ENCODE results near the gene DNAH8.
"Not testable (repeated sequence)": the region's sequence is repeated elsewhere in the genome, so short reads cannot be mapped to it uniquely, and the experiment has no call there.

DNAH8 gene

DNA sequence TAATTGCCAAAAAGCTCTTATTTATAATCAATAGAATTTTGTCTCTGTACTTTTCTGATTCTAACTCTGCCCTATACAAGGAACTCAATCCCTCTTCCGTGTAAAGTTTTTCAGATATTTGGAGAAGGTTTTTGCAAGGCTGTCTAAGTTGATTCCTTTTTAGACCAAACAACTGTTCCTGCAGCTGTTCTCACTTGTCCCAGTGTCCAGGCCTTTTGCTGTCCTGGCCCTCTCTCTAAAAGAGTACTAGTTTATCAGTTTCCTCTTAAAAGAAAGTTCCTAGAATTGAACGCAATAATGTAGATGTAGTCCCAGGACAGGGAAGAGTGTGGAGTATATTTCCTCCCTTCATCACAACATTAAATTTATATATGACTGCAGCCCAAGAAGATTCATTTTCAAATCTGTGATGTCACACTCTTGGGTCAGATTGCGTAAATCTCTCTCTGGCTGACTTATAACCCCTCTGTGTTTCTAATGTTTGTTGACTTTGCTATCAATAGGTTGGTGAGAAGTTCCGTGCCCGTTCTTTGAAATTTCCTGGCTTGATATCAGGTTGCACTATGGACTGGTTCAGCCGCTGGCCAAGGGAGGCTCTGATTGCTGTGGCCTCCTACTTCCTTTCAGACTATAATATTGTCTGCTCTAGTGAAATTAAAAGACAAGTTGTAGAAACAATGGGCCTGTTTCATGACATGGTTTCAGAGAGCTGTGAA is 194.1 kb downstream of the DNAH8 start:
- no peaks in the 10 kb centered on the region for H3K4me1 Mint-ChIP-seq
- H3K27ac Mint-ChIP-seq: no peak overlapping the region
- H3K27me3 Mint-ChIP-seq: no peaks in the 10 kb centered on the region
- H3K4me3 Mint-ChIP-seq: no peak overlapping the region
- no peaks in the 10 kb centered on the region for H3K9me3 Mint-ChIP-seq
- no peaks in the 10 kb centered on the region for H3K36me3 Mint-ChIP-seq

DNA sequence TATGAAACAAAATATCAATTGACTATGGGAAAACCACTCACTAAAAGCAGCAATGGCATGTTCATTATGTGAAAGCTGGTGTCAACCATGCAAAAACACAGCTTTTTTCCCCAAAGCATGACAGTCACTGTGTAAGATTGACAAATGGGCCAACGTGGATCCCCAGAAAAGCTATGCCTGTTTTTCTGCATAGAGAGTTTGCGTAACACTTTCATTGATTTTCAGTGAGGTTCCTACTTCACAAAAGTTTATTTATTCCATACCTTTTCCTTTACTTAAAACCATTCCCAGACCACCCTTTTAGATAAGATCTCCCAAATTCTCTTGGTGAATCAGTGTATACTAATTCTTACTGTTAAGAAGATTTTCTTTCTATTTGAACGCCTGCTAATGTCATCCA is 195.1 kb downstream of the DNAH8 start:
- Mint-ChIP-seq H3K36me3 (no peaks in the 10 kb centered on the region), H3K4me3 (no peak overlapping the region), H3K27ac (no peak overlapping the region), H3K4me1 (no peaks in the 10 kb centered on the region), H3K27me3 (no peaks in the 10 kb centered on the region), H3K9me3 (no peaks in the 10 kb centered on the region)

GRCh38 chr6:38912378-38912777 is 197.3 kb downstream of the DNAH8 start:
- H3K4me3 Mint-ChIP-seq: no peak overlapping the region
- H3K9me3 Mint-ChIP-seq: no peaks in the 10 kb centered on the region
- no peaks in the 10 kb centered on the region for H3K36me3 Mint-ChIP-seq
- no peaks in the 10 kb centered on the region for H3K27me3 Mint-ChIP-seq
- no peak overlapping the region for H3K27ac Mint-ChIP-seq
- no peaks in the 10 kb centered on the region for H3K4me1 Mint-ChIP-seq

- no peaks in the 10 kb centered on the region for H3K27me3 Mint-ChIP-seq
- no peak overlapping the region for H3K27ac Mint-ChIP-seq
- no peak overlapping the region for H3K4me3 Mint-ChIP-seq
- no peaks in the 10 kb centered on the region for H3K4me1 Mint-ChIP-seq
- no peaks in the 10 kb centered on the region for H3K9me3 Mint-ChIP-seq
- no peaks in the 10 kb centered on the region for H3K36me3 Mint-ChIP-seq
Measured at GRCh38 chr6:38915205-38915925, 200.3 kb downstream of the DNAH8 start.

- H3K4me3 Mint-ChIP-seq, H3K27ac Mint-ChIP-seq, H3K27me3 Mint-ChIP-seq, H3K4me1 Mint-ChIP-seq, H3K9me3 Mint-ChIP-seq, H3K36me3 Mint-ChIP-seq: not testable (repeated sequence)
Measured at GRCh38 chr6:38921540-38921939, 206.4 kb downstream of the DNAH8 start.

- H3K27me3 Mint-ChIP-seq: peaks cover 2% of the 10 kb centered on the region
- H3K4me3 Mint-ChIP-seq: no peak overlapping the region
- H3K4me1 Mint-ChIP-seq: no peaks in the 10 kb centered on the region
- no peak overlapping the region for H3K27ac Mint-ChIP-seq
- H3K9me3 Mint-ChIP-seq: no peaks in the 10 kb centered on the region
- H3K36me3 Mint-ChIP-seq: no peaks in the 10 kb centered on the region
Measured at GRCh38 chr6:38924791-38925509, 209.8 kb downstream of the DNAH8 start.

GRCh38 chr6:38929560-38929959 is 214.4 kb downstream of the DNAH8 start:
- H3K36me3 Mint-ChIP-seq: no peaks in the 10 kb centered on the region
- peaks cover 3% of the 10 kb centered on the region for H3K27me3 Mint-ChIP-seq
- H3K9me3 Mint-ChIP-seq: no peaks in the 10 kb centered on the region
- H3K4me1 Mint-ChIP-seq: no peaks in the 10 kb centered on the region
- H3K4me3 Mint-ChIP-seq: no peak overlapping the region
- H3K27ac Mint-ChIP-seq: no peak overlapping the region

DNA sequence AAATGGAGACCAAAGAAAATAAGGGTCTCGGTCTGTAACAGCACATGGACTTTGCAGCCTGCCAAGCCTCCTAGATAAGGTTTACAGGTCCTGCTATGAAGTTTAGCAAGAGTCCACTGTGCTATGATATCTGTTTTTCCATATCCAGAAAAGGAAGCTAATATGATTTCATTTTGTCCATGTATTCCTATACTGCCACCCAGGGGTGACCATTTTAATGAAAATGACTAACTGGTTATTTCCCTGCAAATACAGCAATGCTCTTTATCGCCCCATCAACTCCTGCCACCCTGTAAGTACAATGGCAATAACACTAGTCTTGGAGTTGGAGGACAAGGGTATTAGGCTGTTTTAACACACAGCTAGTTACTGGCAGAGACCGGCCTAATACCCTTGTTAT is 218.3 kb downstream of the DNAH8 start:
- H3K4me1 Mint-ChIP-seq: no peaks in the 10 kb centered on the region
- peaks cover 1% of the 10 kb centered on the region for H3K27me3 Mint-ChIP-seq
- no peaks in the 10 kb centered on the region for H3K9me3 Mint-ChIP-seq
- H3K36me3 Mint-ChIP-seq: no peaks in the 10 kb centered on the region
- no peak overlapping the region for H3K4me3 Mint-ChIP-seq
- H3K27ac Mint-ChIP-seq: no peak overlapping the region

- H3K27ac Mint-ChIP-seq: no peak overlapping the region
- H3K4me3 Mint-ChIP-seq: no peak overlapping the region
- H3K36me3 Mint-ChIP-seq: no peaks in the 10 kb centered on the region
- peaks cover 1% of the 10 kb centered on the region for H3K27me3 Mint-ChIP-seq
- H3K4me1 Mint-ChIP-seq: no peaks in the 10 kb centered on the region
- H3K9me3 Mint-ChIP-seq: no peaks in the 10 kb centered on the region
Measured at GRCh38 chr6:38935051-38935450, 219.9 kb downstream of the DNAH8 start.

DNA sequence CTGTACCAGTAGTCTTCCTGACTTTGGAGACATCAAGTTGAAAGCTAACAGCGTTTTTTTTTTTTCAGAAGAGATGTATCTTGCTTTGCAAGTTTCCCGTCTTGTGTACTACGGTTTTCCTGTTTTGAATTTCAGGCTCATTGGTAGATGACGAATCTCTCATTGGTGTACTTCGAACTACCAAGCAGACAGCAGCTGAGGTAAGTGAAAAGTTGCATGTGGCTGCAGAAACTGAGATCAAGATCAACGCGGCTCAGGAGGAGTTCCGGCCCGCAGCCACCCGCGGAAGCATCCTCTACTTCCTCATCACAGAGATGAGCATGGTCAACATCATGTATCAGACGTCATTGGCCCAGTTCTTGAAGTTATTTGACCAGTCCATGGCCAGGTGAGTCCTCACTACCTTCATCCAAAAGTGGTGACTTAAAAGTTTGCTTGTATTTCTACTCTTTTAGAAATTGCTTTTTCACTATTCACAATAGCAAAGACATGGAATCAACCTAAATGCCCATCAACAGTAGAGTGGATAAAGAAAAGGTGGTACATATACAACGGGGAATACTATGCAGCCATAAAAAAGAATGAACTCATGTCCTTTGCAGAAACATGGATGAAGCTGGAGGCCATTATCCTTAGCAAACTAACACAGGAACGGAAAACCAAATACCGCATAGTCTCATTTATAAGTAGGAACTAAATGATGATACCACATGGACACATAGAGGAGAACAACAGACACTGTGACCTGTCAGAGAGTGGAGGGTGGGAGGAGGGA is 222.9 kb downstream of the DNAH8 start:
- H3K27ac Mint-ChIP-seq: no peak overlapping the region

GRCh38 chr6:38938741-38939140 is 223.6 kb downstream of the DNAH8 start:
- H3K27me3 Mint-ChIP-seq: no peaks in the 10 kb centered on the region
- no peaks in the 10 kb centered on the region for H3K4me1 Mint-ChIP-seq
- H3K27ac Mint-ChIP-seq: no peak overlapping the region
- H3K4me3 Mint-ChIP-seq: no peak overlapping the region
- no peaks in the 10 kb centered on the region for H3K9me3 Mint-ChIP-seq
- no peaks in the 10 kb centered on the region for H3K36me3 Mint-ChIP-seq

More for the DNA sequence above, 222.9 kb downstream of the DNAH8 start:
- Mint-ChIP-seq H3K36me3 (no peaks in the 10 kb centered on the region), H3K27me3 (no peaks in the 10 kb centered on the region), H3K4me1 (no peaks in the 10 kb centered on the region), H3K4me3 (no peak overlapping the region), H3K9me3 (no peaks in the 10 kb centered on the region)

GRCh38 chr6:38942442-38942841 is 227.3 kb downstream of the DNAH8 start:
- Mint-ChIP-seq H3K4me3 (no peak overlapping the region), H3K9me3 (no peaks in the 10 kb centered on the region), H3K4me1 (no peaks in the 10 kb centered on the region), H3K27me3 (no peaks in the 10 kb centered on the region), H3K27ac (no peak overlapping the region), H3K36me3 (no peaks in the 10 kb centered on the region)

GRCh38 chr6:38942965-38943364 is 227.9 kb downstream of the DNAH8 start:
- H3K27ac Mint-ChIP-seq: no peak overlapping the region
- no peaks in the 10 kb centered on the region for H3K36me3 Mint-ChIP-seq
- no peaks in the 10 kb centered on the region for H3K4me1 Mint-ChIP-seq
- H3K4me3 Mint-ChIP-seq: no peak overlapping the region
- H3K27me3 Mint-ChIP-seq: no peaks in the 10 kb centered on the region
- H3K9me3 Mint-ChIP-seq: no peaks in the 10 kb centered on the region

DNA sequence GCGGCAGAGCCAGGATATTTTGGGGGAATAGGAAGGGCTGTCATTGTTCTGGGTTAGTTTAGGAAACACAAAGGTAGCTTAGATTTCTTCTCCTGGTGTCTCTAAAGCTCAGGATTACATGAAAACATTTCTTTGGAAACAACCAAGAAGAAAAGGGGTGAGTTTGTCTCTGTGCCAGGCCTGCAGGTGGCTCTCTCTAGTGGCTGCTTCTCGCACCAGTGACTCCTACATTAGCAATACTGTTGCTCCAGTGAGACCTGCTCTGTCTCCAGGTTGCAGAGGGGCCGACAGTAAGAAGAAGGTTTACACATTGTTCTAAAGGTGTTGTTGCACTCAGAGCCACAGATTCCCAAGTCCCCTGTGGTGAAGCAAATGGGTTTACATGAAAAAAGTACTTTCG is 228.9 kb downstream of the DNAH8 start:
- no peaks in the 10 kb centered on the region for H3K36me3 Mint-ChIP-seq
- H3K4me1 Mint-ChIP-seq: no peaks in the 10 kb centered on the region
- no peaks in the 10 kb centered on the region for H3K9me3 Mint-ChIP-seq
- no peak overlapping the region for H3K4me3 Mint-ChIP-seq
- no peak overlapping the region for H3K27ac Mint-ChIP-seq
- H3K27me3 Mint-ChIP-seq: no peaks in the 10 kb centered on the region

- Mint-ChIP-seq H3K27ac (no peak overlapping the region), H3K36me3 (no peaks in the 10 kb centered on the region), H3K4me3 (no peak overlapping the region), H3K9me3 (no peaks in the 10 kb centered on the region), H3K27me3 (no peaks in the 10 kb centered on the region), H3K4me1 (no peaks in the 10 kb centered on the region)
Measured at GRCh38 chr6:38944655-38945279, 229.7 kb downstream of the DNAH8 start.
